ENCODE data around the gene ATOH8. TPM values are rescaled to one million over a fixed set of nuclear protein-coding genes. Genes with fewer than 3 reads are reported as not detected.

The ATOH8 gene
- total and polyA plus RNA-seq, 10 of the 15 experiments (the other 5 are each of a cell fraction or from before 2014, with no cell fraction given), result 0.03 to 0.60 TPM; not detected in 8

DNA sequence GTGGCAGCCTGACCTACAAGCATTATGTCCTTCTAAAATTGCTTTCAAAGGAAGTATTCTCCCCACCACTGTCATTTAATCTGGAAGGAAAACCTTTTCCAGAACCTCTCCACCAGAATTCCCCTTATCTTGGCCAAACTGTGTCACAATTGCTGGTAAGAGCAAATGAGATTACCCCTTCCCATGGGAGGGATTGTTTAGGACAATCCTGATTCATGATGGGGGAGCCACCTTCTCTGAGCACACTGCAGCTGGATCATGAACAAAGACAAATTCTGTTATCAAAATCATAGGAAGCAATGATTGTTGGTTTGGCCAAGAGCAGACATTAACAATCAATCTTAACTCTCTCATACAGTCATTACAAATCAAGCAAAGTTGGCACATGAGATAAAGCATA is 18.1 kb upstream of the ATOH8 start:
- no peaks in the 10 kb centered on the region for H4K20me1 ChIP-seq (ENCODE audit: control insufficient read depth, insufficient read depth)
- no peaks in the 10 kb centered on the region for H3K79me2 ChIP-seq (ENCODE audit: control insufficient read depth, insufficient read depth, low read length)
- no peak overlapping the region for H2AFZ ChIP-seq (ENCODE audit: control insufficient read depth, low read depth, low read length)
- ATAC-seq (no peak), DNase-seq (ENCODE audit: low read depth, low spot score) (no peak), FAIRE-seq (no peak)
- intact Hi-C loops (cut with micrococcal nuclease; ENCODE audit: unreplicated experiment), result no loop called here
- H3K4me2 ChIP-seq (ENCODE audit: control insufficient read depth, insufficient read depth), result no peak overlapping the region
- no peak overlapping the region for H3K27ac ChIP-seq (ENCODE audit: control insufficient read depth, insufficient read depth)
- no peaks in the 10 kb centered on the region; the same call in 2 of the 3 replicates for H3K9me3 ChIP-seq (replicated peaks; ENCODE audit: control insufficient read depth, insufficient read depth, low read length)
- H3K36me3 ChIP-seq (ENCODE audit: control insufficient read depth in 2 of 2, insufficient read depth in 2 of 2, low read length in 1 of 2), result no peaks in the 10 kb centered on the region
- no peak overlapping the region for H3K4me3 ChIP-seq
- ChIA-PET SMC1A (ENCODE audit: uncharacterized antibody, unreplicated experiment) (interaction anchor here (1.1 to 2.6 kb wide), 4 partner anchors 10 to 78 kb away, joined by 3 to 9 read pairs (median 6); no protein-coding TSS in a partner anchor), RAD21 (ENCODE audit: unreplicated experiment) (interaction anchor here (1.4 kb wide), 1 partner anchor 10 kb away, joined by 6 read pairs; no protein-coding TSS in a partner anchor), POLR2A (interaction anchor here (0.8 kb wide), 1 partner anchor 54 kb away, joined by 3 read pairs; no protein-coding TSS in a partner anchor), CTCF (interaction anchor here (1.0 to 6.8 kb wide), 5 partner anchors 11 to 343 kb away, joined by 4 to 45 read pairs (median 6); no protein-coding TSS in a partner anchor)
- H3K27me3 ChIP-seq (replicated peaks in 1 of 2; ENCODE audit: control insufficient read depth in 2 of 2, insufficient read depth in 2 of 2, low read length in 1 of 2), result peaks cover 0 to 3% of the 10 kb centered on the region in 2 experiments; a peak in 2 of 4 replicates
- H3K4me1 ChIP-seq (ENCODE audit: control insufficient read depth, insufficient read depth, low read length), result no peaks in the 10 kb centered on the region; the same call in 1 of the 2 replicates
- H3K9ac ChIP-seq (ENCODE audit: control insufficient read depth, insufficient read depth, low read length), result no peak overlapping the region
- BruUV-seq (replicated peaks), result no TSS peak
- in situ Hi-C loops (cut with MboI), result loop anchor here (10.0 kb wide), 1 partner anchor 339 kb away; no protein-coding TSS in a partner anchor
- TF ChIP-seq, protein P1, sequence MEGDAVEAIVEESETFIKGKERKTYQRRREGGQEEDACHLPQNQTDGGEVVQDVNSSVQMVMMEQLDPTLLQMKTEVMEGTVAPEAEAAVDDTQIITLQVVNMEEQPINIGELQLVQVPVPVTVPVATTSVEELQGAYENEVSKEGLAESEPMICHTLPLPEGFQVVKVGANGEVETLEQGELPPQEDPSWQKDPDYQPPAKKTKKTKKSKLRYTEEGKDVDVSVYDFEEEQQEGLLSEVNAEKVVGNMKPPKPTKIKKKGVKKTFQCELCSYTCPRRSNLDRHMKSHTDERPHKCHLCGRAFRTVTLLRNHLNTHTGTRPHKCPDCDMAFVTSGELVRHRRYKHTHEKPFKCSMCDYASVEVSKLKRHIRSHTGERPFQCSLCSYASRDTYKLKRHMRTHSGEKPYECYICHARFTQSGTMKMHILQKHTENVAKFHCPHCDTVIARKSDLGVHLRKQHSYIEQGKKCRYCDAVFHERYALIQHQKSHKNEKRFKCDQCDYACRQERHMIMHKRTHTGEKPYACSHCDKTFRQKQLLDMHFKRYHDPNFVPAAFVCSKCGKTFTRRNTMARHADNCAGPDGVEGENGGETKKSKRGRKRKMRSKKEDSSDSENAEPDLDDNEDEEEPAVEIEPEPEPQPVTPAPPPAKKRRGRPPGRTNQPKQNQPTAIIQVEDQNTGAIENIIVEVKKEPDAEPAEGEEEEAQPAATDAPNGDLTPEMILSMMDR (IDR thresholded peaks at IDR 0.05 in 2 of 3, conservative IDR thresholded peaks at IDR 0.05 in 1 of 3; ENCODE audit: control insufficient read depth in 2 of 3, extremely low read depth in 1 of 3, insufficient read depth in 1 of 3, low read depth in 3 of 3, low read length in 3 of 3), result no peak
- TF ChIP-seq FOS (IDR thresholded peaks at IDR 0.05; ENCODE audit: borderline replicate concordance, extremely low read depth, insufficient read length) (no peak), PAX5 (IDR thresholded peaks at IDR 0.05; ENCODE audit: borderline replicate concordance, low read depth, low read length) (no peak), FOXK2 (IDR thresholded peaks at IDR 0.05) (no peak), POLR2A (IDR thresholded peaks at IDR 0.05; ENCODE audit: low read depth, low read length) (no peak), TBL1XR1 (IDR thresholded peaks at IDR 0.05; ENCODE audit: low read depth, low read length) (no peak), ZBTB40 (IDR thresholded peaks at IDR 0.05; ENCODE audit: borderline replicate concordance) (no peak), NFYB (IDR thresholded peaks at IDR 0.05; ENCODE audit: insufficient read depth, low read depth, low read length) (no peak), RCOR1 (conservative IDR thresholded peaks at IDR 0.05; ENCODE audit: low read depth, low read length) (no peak), CEBPZ (IDR thresholded peaks at IDR 0.05; ENCODE audit: low read depth, low read length) (no peak), ZZZ3 (IDR thresholded peaks at IDR 0.05; ENCODE audit: control insufficient read depth, insufficient read length, low read depth) (no peak), RAD21 (IDR thresholded peaks at IDR 0.05; ENCODE audit: insufficient read depth, low read depth, low read length) (no peak), RELA (IDR thresholded peaks at IDR 0.05; ENCODE audit: borderline replicate concordance, partially characterized antibody) (no peak), NFIC (IDR thresholded peaks at IDR 0.05; ENCODE audit: low read depth, low read length) (no peak)
